ENCODE data around the gene GPR89B. TPM values are rescaled to one million over a fixed set of nuclear protein-coding genes. Genes with fewer than 3 reads are reported as not detected.
A peak's percentile ranks its signal among the peaks of the same experiment; 100 is the strongest.
"Not testable (repeated sequence)": the region's sequence is repeated elsewhere in the genome, so short reads cannot be mapped to it uniquely, and the experiment has no call there.

GPR89B gene
- 22.7 TPM for polyA plus RNA-seq (2013)

DNA sequence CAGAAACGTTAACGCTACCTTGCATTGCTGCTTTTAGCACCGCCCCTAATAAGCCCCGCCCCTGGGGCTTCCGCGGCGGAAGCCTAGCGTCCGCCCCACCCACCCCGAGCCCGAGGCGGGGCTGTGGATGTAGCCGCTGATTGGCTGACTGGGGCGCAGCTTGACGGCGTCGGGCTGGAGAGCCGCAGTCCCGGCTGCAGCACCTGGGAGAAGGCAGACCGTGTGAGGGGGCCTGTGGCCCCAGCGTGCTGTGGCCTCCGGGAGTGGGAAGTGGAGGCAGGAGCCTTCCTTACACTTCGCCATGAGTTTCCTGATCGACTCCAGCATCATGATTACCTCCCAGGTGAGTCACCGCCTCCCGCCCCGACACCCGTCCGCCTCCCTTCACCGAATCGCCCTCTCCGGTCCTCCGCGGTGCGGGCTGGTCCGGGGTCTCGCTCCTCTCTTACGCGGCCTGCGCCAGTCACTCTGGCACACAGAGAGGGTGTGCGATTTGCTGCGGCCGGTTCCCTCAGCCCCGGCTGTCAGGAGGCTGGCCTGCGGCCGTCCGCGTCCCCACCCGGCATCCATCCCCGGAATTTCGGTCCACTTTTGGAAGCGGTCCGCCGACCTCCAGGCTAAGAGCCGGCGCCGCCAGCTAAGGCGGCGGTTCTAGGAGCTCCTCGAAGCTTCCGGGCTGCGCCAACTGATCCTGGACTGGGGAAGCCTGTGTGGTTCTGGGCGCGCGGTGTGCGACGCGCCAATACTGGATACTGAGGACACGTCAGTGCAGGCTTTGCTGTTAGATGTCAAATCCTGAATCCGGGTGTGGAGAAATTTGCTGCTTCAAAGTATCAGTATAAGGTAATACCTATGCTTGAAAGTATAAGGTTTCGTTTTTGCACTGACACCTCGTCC, at the start of gene GPR89B:
Gene GPR89B (plus strand): TSS at position 185 of the 897 bp plus-strand sequence. CDS start 117 bp downstream, at position 302.
- Histone ChIP-seq H3K4me3 (ENCODE audit: control insufficient read depth in 1 of 7, extremely low read depth in 1 of 7, insufficient read depth in 4 of 7, low read depth in 2 of 7, low read length in 6 of 7) (peak within 1 kb of the TSS; percentile 50 to 88 (median 81)), H3K27ac (ENCODE audit: insufficient read depth in 1 of 2, low read depth in 1 of 2, low read length in 2 of 2, poor library complexity in 1 of 2, severe bottlenecking in 2 of 2) (peak within 1 kb of the TSS in 1 of 2 experiments; percentile 68)
- 0% methylated on average over 18 of the region's 72 CpGs for WGBS (ENCODE audit: insufficient coverage)
- H3K4me1 ChIP-seq (ENCODE audit: control extremely low read depth in 1 of 4, control insufficient read depth in 4 of 4, insufficient read depth in 4 of 4, low read length in 3 of 4); POLR2A ChIA-PET; H3K36me3 ChIP-seq (ENCODE audit: control insufficient read depth in 4 of 4, insufficient read depth in 4 of 4, low read length in 3 of 4); H3K27me3 ChIP-seq (replicated peaks in 2 of 5; ENCODE audit: control insufficient read depth in 4 of 5, insufficient read depth in 5 of 5, low read length in 4 of 5); CTCF ChIA-PET; H3K9me3 ChIP-seq (ENCODE audit: control extremely low read depth in 1 of 5, control insufficient read depth in 4 of 5, insufficient read depth in 2 of 5, low read depth in 1 of 5, low read length in 4 of 5): not testable (repeated sequence)
- DNase-seq: peak; percentile 88 to 94 (median 92)

DNA sequence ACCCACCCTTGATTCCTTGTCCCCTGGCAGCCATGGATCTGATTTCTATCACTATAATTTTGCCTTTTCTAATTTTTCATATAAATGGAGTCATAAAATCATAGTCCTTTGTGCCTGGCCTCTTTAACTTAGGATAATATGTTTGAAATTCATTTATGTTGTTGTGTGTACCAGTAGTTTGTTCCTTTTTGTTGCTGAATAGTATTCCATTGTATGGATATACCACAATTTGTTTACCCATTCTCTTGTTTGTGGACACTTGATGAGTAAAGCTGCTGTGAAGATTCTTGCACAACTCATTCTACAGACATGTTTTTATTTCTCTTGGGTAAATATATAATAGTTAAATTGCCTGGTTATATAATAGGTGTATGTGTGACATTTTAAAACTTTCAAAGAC, 48.3 kb upstream of the GPR89B start:
- peaks cover 0 to 6% (median 0%) of the 10 kb centered on the region in 5 experiments for H3K9me3 ChIP-seq (ENCODE audit: control extremely low read depth in 1 of 5, control insufficient read depth in 4 of 5, insufficient read depth in 2 of 5, low read depth in 1 of 5, low read length in 4 of 5)
- CTCF ChIA-PET: interaction anchor here (2.5 kb wide), 1 partner anchor 13 kb away, joined by 7 read pairs; no protein-coding TSS in a partner anchor
- POLR2A ChIA-PET: no interaction called here

GRCh38 chr1:147882535-147882934, 45.7 kb upstream of the GPR89B start:
- ChIA-PET CTCF (interaction anchor here (1.9 kb wide), 1 partner anchor 10 kb away, joined by 8 read pairs; no protein-coding TSS in a partner anchor), POLR2A (no interaction called here)
- Histone ChIP-seq H3K27me3 (replicated peaks in 2 of 5; ENCODE audit: control insufficient read depth in 4 of 5, insufficient read depth in 5 of 5, low read length in 4 of 5) (no peaks in the 10 kb centered on the region), H3K27ac (ENCODE audit: insufficient read depth in 1 of 2, low read depth in 1 of 2, low read length in 2 of 2, poor library complexity in 1 of 2, severe bottlenecking in 2 of 2) (no peak overlapping the region), H3K4me1 (ENCODE audit: control extremely low read depth in 1 of 4, control insufficient read depth in 4 of 4, insufficient read depth in 4 of 4, low read length in 3 of 4) (no peaks in the 10 kb centered on the region), H3K4me3 (ENCODE audit: control insufficient read depth in 1 of 7, extremely low read depth in 1 of 7, insufficient read depth in 4 of 7, low read depth in 2 of 7, low read length in 6 of 7) (no peak overlapping the region), H3K9me3 (ENCODE audit: control extremely low read depth in 1 of 5, control insufficient read depth in 4 of 5, insufficient read depth in 2 of 5, low read depth in 1 of 5, low read length in 4 of 5) (peaks cover 0 to 6% (median 0%) of the 10 kb centered on the region in 5 experiments), H3K36me3 (ENCODE audit: control insufficient read depth in 4 of 4, insufficient read depth in 4 of 4, low read length in 3 of 4) (no peaks in the 10 kb centered on the region)
- no peak for DNase-seq
- WGBS (ENCODE audit: insufficient coverage): no CpG with 5 or more reads among the region's 2 CpGs

More for the DNA sequence above, 48.3 kb upstream of the GPR89B start:
- Histone ChIP-seq H3K36me3 (ENCODE audit: control insufficient read depth in 4 of 4, insufficient read depth in 4 of 4, low read length in 3 of 4) (no peaks in the 10 kb centered on the region), H3K27ac (ENCODE audit: insufficient read depth in 1 of 2, low read depth in 1 of 2, low read length in 2 of 2, poor library complexity in 1 of 2, severe bottlenecking in 2 of 2) (no peak overlapping the region), H3K4me1 (ENCODE audit: control extremely low read depth in 1 of 4, control insufficient read depth in 4 of 4, insufficient read depth in 4 of 4, low read length in 3 of 4) (no peaks in the 10 kb centered on the region), H3K4me3 (ENCODE audit: control insufficient read depth in 1 of 7, extremely low read depth in 1 of 7, insufficient read depth in 4 of 7, low read depth in 2 of 7, low read length in 6 of 7) (no peak overlapping the region), H3K27me3 (replicated peaks in 2 of 5; ENCODE audit: control insufficient read depth in 4 of 5, insufficient read depth in 5 of 5, low read length in 4 of 5) (no peaks in the 10 kb centered on the region)
- DNase-seq: no peak

DNA sequence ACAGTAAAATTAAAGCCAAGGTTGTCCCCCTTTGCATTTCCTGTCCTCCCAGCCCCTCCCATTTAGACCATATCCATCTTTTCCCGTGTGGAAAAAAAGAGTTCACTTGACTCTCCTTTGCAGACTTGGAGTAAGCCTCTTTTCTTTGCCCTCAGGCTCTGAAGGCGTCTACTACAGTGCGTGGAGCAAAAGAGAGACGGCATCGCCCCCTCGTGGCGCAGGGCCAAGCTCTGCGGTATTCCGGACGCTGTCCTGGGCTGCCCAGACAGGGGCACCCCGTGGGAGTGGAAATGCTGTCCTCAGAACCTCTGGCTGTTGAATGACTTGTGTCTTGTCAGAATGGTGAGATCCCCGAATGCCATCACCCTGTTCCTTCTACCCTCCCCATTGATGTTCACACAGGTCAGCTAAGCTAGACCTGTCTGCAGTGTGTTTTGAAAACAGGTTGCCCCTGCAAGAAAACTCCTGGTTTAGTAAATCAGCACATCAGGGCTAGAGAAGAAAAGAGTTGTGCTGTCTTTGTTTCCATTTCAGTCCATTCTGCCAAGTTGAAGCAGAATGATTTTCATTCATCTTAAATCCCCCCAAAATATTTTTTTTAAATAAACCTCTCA, 37.9 kb upstream of the GPR89B start:
- Histone ChIP-seq H3K27me3 (replicated peaks in 2 of 5; ENCODE audit: control insufficient read depth in 4 of 5, insufficient read depth in 5 of 5, low read length in 4 of 5) (no peaks in the 10 kb centered on the region), H3K36me3 (ENCODE audit: control insufficient read depth in 4 of 4, insufficient read depth in 4 of 4, low read length in 3 of 4) (no peaks in the 10 kb centered on the region), H3K9me3 (ENCODE audit: control extremely low read depth in 1 of 5, control insufficient read depth in 4 of 5, insufficient read depth in 2 of 5, low read depth in 1 of 5, low read length in 4 of 5) (no peaks in the 10 kb centered on the region), H3K27ac (ENCODE audit: insufficient read depth in 1 of 2, low read depth in 1 of 2, low read length in 2 of 2, poor library complexity in 1 of 2, severe bottlenecking in 2 of 2) (no peak overlapping the region), H3K4me3 (ENCODE audit: control insufficient read depth in 1 of 7, extremely low read depth in 1 of 7, insufficient read depth in 4 of 7, low read depth in 2 of 7, low read length in 6 of 7) (no peak overlapping the region), H3K4me1 (ENCODE audit: control extremely low read depth in 1 of 4, control insufficient read depth in 4 of 4, insufficient read depth in 4 of 4, low read length in 3 of 4) (peaks cover 0 to 8% (median 0%) of the 10 kb centered on the region in 4 experiments)
- peak; percentile 46 to 73 (median 68) for DNase-seq
- ChIA-PET CTCF (interaction anchor here (0.6 to 4.5 kb wide), 6 partner anchors 13 to 1491 kb away, joined by 3 to 27 read pairs (median 3); no protein-coding TSS in a partner anchor), POLR2A (no interaction called here)
- WGBS (ENCODE audit: insufficient coverage): 2% methylated on average over 12 of the region's 12 CpGs

GRCh38 chr1:147891088-147891487, 37.1 kb upstream of the GPR89B start:
- ChIA-PET POLR2A (no interaction called here), CTCF (interaction anchor here (0.8 to 4.5 kb wide), 5 partner anchors 166 to 384 kb away, joined by 3 to 27 read pairs (median 5); no protein-coding TSS in a partner anchor)
- WGBS (ENCODE audit: insufficient coverage): 92% methylated on average over 5 of the region's 5 CpGs
- Histone ChIP-seq H3K27me3 (replicated peaks in 2 of 5; ENCODE audit: control insufficient read depth in 4 of 5, insufficient read depth in 5 of 5, low read length in 4 of 5) (no peaks in the 10 kb centered on the region), H3K9me3 (ENCODE audit: control extremely low read depth in 1 of 5, control insufficient read depth in 4 of 5, insufficient read depth in 2 of 5, low read depth in 1 of 5, low read length in 4 of 5) (no peaks in the 10 kb centered on the region), H3K4me1 (ENCODE audit: control extremely low read depth in 1 of 4, control insufficient read depth in 4 of 4, insufficient read depth in 4 of 4, low read length in 3 of 4) (peaks cover 0 to 8% (median 0%) of the 10 kb centered on the region in 4 experiments), H3K36me3 (ENCODE audit: control insufficient read depth in 4 of 4, insufficient read depth in 4 of 4, low read length in 3 of 4) (no peaks in the 10 kb centered on the region), H3K4me3 (ENCODE audit: control insufficient read depth in 1 of 7, extremely low read depth in 1 of 7, insufficient read depth in 4 of 7, low read depth in 2 of 7, low read length in 6 of 7) (no peak overlapping the region), H3K27ac (ENCODE audit: insufficient read depth in 1 of 2, low read depth in 1 of 2, low read length in 2 of 2, poor library complexity in 1 of 2, severe bottlenecking in 2 of 2) (no peak overlapping the region)
- DNase-seq: no peak

DNA sequence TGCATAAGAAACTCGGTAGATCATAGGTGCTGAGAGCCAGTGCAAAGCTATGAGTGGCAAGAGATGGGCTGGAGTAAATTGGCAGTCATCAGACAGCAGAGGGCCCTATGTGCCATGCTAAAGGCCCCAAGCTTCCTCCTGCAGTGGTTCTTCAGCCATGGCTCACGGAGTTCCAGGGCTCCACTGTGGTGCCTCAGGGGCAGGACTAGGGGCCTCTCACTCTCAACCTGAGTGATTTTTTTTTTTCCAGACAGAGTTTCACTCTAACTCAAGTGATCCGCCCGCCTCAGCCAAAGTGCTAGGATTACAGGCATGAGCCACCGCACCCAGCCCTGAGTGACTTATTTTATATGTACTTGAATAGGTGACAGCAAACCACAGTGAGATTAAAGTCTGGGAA, 36.0 kb upstream of the GPR89B start:
- POLR2A ChIA-PET: interaction anchor here (1.0 kb wide), 1 partner anchor 168 kb away, joined by 4 read pairs; no protein-coding TSS in a partner anchor
- Histone ChIP-seq H3K27me3 (replicated peaks in 2 of 5; ENCODE audit: control insufficient read depth in 4 of 5, insufficient read depth in 5 of 5, low read length in 4 of 5) (no peaks in the 10 kb centered on the region), H3K36me3 (ENCODE audit: control insufficient read depth in 4 of 4, insufficient read depth in 4 of 4, low read length in 3 of 4) (no peaks in the 10 kb centered on the region), H3K4me1 (ENCODE audit: control extremely low read depth in 1 of 4, control insufficient read depth in 4 of 4, insufficient read depth in 4 of 4, low read length in 3 of 4) (peaks cover 0 to 8% (median 0%) of the 10 kb centered on the region in 4 experiments), H3K9me3 (ENCODE audit: control extremely low read depth in 1 of 5, control insufficient read depth in 4 of 5, insufficient read depth in 2 of 5, low read depth in 1 of 5, low read length in 4 of 5) (no peaks in the 10 kb centered on the region), H3K4me3 (ENCODE audit: control insufficient read depth in 1 of 7, extremely low read depth in 1 of 7, insufficient read depth in 4 of 7, low read depth in 2 of 7, low read length in 6 of 7) (no peak overlapping the region), H3K27ac (ENCODE audit: insufficient read depth in 1 of 2, low read depth in 1 of 2, low read length in 2 of 2, poor library complexity in 1 of 2, severe bottlenecking in 2 of 2) (no peak overlapping the region)
- peak; percentile 24 to 57 (median 38) for DNase-seq
- WGBS (ENCODE audit: insufficient coverage): 85% methylated on average over 3 of the region's 5 CpGs
- CTCF ChIA-PET: interaction anchor here (0.6 to 2.1 kb wide), 21 partner anchors 7 to 619 kb away, joined by 3 to 13 read pairs (median 5); no protein-coding TSS in a partner anchor

Measured in common myeloid progenitor, CD34-positive (primary cell).